Vagina (tissue), 2 donors: ENCODE results near the gene VWA5A.

ENCODE experiments used
- CTCF ChIP-seq, 3 experiments: fragments of 450-650 bp in 2 of 3; fragments of 200-600 bp in 1 of 3; sonication (generic) in 1 of 3; IDR thresholded peaks; one replicate each; pipeline ENCODE4 v1.5.1; 2017 to 2019; ENCODE audit warnings: antibody characterized with exemption in 3 of 3, mild to moderate bottlenecking in 2 of 3, moderate library complexity in 2 of 3
- POLR2A ChIP-seq, 2 donors: fragments of 450-650 bp; IDR thresholded peaks; one replicate each; pipeline ENCODE4 v1.6.1; 2017; ENCODE audit warnings: antibody characterized with exemption in 2 of 2, mild to moderate bottlenecking in 2 of 2, moderate library complexity in 2 of 2
- POLR2AphosphoS5 ChIP-seq, 2 donors: sonication (generic); formaldehyde crosslinking; IDR thresholded peaks; one replicate each; pipeline ENCODE4 v1.9.0; 2017; ENCODE audit warnings: antibody characterized with exemption in 2 of 2, mild to moderate bottlenecking in 2 of 2, low read depth in 1 of 2; ENCODE audit not compliant: insufficient read depth in 1 of 2

DNA sequence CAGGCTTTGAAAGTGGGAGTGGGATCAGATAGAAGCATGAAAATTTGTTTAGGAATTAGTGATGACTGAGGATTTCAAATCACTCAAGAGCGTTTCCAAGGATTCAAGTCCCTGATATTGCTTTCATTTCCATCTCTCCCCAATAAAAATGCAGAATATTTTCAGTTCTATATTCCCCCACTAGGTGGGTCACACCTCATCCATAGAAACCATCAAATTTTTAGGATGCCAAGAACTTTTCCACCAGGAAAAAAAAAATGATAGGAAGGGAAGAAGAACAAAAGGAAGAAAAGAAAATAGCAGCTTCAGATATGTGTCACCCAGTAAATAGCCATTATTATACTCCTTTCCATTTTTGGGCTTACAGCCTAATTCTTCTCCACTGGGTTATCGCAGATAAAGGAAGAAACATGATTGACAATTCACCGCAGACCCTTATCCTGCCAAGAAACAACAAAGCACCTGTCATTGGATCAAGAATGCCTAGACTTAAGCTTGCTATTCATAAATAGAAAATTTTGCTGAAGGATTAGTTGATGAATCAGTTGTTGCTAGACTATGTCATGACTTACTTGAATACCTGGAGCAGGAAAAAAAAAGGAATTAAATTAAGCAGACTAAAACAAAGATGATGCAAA, 37.6 kb downstream of the VWA5A start:
- TF ChIP-seq CTCF (IDR thresholded peaks at IDR 0.05): no peak
- no peak for TF ChIP-seq POLR2A (IDR thresholded peaks at IDR 0.05)
- TF ChIP-seq POLR2AphosphoS5 (IDR thresholded peaks at IDR 0.05; ENCODE audit: insufficient read depth in 1 of 2, low read depth in 1 of 2): no peak
